Epithelial cell of esophagus (primary cell): ENCODE data around the gene KDM4C.

Experiments used
- DNase-seq: peaks from one replicate; pipeline ENCODE4 v3.0.0; 2010; ENCODE audit warnings: low read depth
- H3K4me3 ChIP-seq: 2 replicates; pipeline ENCODE4 v1.5.1; 2011; ENCODE audit warnings: mild to moderate bottlenecking, low read length, control low read depth
- CTCF ChIP-seq: IDR thresholded peaks from 2 replicates; pipeline ENCODE4 v1.5.1; 2011; ENCODE audit warnings: low read depth, mild to moderate bottlenecking, low read length, control low read depth, inconsistent platforms; ENCODE audit not compliant: insufficient read depth; ENCODE audit errors: missing control alignments

KDM4C gene

DNA sequence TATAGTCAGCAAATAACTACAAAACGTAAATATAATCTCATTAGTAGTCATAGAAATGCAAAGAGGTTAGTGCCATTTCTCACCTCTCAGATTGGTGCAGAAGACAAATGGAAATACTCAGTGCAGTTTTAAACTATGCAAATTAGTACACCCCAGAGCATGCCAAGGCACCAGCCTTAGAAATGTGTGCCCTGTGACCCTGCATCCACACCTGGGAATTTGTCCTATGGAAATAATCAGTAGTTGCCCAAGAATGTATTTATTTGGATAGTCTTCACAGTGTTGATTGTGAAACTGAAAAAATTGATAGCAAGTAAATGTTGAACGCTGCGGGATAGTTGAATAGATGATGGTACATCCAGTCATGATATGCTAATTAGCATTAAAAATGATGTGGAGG, 152.7 kb downstream of the KDM4C start:
- H3K4me3 ChIP-seq, result no peak overlapping the region
- no peak for DNase-seq
- TF ChIP-seq CTCF, result no peak

DNA sequence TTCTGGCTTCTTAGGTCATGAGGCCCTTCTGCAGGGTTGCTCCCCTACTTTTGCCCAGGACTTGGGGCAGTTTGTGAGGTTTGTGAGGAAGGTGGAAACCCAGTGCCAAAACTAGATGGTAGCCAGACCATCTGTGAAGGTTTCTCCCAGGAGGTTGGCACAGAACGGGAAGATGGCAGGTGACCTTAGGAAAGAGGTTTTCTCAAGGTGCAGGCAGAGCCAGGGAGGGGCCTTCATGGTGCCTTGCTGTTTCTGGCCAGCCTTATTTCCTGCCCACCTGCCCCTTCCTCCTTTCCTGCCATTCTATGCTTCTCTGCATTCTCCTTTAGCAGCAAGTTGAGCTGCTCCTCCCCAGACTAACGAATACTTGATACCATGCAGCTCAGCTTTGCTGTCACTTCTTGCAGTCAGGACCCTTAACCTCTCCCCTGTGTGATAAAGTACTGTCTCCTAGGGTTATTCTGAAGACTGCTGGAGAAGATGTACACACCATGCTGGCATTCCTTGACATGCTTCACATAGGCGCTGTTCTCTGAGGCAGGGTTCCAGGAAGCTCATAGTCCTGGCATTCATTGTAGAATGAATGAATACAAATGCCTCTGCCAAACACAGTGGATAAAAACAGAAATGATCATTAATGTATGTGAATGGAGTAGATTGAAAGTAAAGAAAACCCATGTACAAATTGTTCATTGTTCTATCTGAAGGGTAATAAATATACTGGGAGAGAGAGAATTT, 154.3 kb downstream of the KDM4C start:
- no peak for TF ChIP-seq CTCF
- no peak overlapping the region for H3K4me3 ChIP-seq
- DNase-seq, result no peak

GRCh38 chr9:6915635-6916034, 157.9 kb downstream of the KDM4C start:
- TF ChIP-seq CTCF, result no peak
- no peak overlapping the region for H3K4me3 ChIP-seq
- no peak for DNase-seq

- no peak for TF ChIP-seq CTCF
- H3K4me3 ChIP-seq, result no peak overlapping the region
- no peak for DNase-seq
These were observed 159.4 kb downstream of the KDM4C start for GRCh38 chr9:6917162-6917561.

DNA sequence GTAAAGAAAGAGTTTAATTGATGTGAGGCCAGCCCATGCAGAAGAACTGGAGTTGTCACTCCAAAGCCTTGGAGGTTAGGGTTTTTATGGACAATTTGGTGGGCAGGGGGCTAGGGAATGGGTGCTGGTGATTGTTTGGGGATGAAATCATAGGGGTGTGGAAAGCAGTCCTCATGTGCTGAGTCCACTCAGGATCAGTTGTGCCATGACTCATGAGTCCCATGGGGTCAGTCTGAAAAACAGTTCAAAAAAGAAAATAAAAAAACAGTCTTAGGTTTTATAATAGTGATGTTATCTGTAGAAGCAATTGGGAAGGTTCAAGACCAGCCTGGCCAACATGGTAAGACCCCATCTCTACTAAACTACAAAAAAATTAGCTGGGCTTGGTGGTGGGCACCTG, 162.3 kb downstream of the KDM4C start:
- no peak overlapping the region for H3K4me3 ChIP-seq
- DNase-seq, result no peak
- TF ChIP-seq CTCF, result no peak

DNA sequence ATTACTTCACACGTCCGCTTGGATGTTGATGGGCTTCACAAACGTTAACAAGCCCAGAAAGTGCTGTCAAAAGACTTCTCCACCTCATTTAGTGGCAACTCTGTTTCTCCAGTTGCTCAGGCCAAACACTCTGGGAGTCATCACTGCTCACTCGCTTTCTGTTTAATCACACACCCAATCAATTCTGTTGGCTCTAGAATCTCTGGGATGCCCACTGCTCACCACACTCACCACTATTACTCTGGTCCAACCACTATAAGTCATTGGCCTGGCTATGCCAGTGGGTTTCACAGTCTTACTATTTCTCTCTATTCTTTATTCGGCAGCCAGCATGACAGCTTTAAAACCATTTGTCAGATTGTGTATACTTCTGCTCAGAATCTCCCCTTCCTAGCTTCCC, 163.5 kb downstream of the KDM4C start:
- TF ChIP-seq CTCF, result no peak
- H3K4me3 ChIP-seq, result no peak overlapping the region
- DNase-seq, result no peak

GRCh38 chr9:6922124-6922676, 164.4 kb downstream of the KDM4C start:
- peak; percentile 22 for DNase-seq
- TF ChIP-seq CTCF, result no peak
- no peak overlapping the region for H3K4me3 ChIP-seq
